NCI-H1417 treated with DMSO at 0.1 percent for 48 hours (cell line): ENCODE measurements around the gene CAPN11.
"Not testable (repeated sequence)": the region's sequence is repeated elsewhere in the genome, so short reads cannot be mapped to it uniquely, and the experiment has no call there.

Experiments used
- DNase-seq: peaks from one replicate; lab custom pipeline; 2025; lab: John Stamatoyannopoulos, UW

Gene CAPN11

DNA sequence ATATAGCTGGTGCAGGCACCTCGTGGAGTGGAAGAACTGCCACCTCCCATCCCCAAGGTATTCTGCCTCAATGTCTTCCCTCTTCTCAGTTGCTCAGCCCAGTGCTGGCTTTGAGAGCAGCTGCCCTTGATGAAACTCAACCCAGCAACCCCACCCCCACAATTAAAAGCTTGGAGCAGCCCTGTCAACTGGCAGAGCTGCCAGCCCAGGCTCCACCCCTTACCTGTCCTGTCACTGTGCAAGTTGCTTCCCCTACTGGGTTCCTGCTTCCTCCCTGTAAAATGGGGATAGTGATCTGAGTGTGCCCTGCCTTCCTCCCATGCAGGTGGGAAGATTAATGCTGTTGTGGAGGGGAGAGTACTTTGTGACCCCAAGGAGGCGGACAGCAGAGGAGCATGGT, 26.7 kb upstream of the CAPN11 start:
- no peak for DNase-seq

DNA sequence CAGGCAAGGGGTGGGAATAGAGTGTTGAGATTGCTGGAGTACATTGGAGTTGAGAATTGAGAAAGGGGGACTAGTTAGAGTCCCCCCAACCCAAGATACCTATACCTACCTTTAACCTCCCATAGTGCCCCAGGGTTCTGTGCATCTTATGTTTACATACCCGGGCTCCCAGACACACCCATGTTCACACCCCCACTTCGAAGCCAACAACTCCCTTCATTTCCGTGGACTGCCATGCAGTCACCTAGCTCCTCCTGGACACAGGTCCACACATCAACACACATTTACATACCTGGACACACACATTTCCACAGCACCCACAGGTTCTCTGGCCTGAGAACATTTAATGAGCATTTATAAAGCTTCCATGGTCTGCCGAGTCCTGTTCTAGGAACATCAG, 26.1 kb upstream of the CAPN11 start:
- no peak for DNase-seq

DNA sequence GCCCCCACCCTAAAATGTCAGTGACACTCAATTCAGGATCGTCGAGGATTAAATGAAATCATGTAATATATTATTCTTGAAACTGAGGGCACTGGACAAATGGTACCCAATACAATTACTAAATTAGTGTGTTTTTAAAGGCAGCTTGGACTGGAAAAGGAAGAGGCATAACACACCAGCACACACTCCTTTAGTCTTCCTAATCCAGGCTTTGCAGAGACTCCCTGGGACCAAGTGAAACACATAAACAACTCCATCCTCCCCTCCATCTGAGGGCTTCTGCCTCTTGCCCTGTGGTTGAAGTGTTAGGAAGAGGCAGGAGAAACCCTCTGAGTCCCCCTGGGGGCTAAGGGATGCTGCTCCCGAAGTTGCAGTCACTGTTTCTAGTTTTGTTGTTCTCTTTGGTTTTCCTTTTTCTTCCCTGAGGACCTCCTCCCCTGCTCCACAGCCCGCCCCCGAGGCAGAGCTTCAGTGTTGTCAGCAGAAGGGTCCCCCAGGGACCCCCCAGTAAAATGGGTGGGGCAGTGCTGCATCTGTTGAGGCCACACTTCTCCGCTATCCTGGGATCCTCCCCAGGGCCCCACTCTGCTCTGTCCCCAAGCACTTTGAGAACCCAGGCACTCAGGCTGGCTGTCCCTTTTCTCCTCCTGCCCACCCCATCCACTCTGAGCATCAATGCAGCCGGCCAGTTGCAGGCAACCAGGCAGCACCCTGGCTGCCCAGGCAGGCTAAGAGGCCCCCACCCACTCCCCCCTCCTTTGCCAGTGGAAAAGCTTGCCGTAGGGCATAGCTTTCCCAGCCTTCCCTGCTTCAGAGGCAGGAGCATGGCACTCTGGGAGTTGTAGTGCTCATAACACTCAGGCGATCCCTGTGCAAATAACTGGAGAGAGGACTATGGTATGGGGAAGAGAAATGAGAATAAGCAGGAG, 25.4 kb upstream of the CAPN11 start:
- no peak for DNase-seq

DNA sequence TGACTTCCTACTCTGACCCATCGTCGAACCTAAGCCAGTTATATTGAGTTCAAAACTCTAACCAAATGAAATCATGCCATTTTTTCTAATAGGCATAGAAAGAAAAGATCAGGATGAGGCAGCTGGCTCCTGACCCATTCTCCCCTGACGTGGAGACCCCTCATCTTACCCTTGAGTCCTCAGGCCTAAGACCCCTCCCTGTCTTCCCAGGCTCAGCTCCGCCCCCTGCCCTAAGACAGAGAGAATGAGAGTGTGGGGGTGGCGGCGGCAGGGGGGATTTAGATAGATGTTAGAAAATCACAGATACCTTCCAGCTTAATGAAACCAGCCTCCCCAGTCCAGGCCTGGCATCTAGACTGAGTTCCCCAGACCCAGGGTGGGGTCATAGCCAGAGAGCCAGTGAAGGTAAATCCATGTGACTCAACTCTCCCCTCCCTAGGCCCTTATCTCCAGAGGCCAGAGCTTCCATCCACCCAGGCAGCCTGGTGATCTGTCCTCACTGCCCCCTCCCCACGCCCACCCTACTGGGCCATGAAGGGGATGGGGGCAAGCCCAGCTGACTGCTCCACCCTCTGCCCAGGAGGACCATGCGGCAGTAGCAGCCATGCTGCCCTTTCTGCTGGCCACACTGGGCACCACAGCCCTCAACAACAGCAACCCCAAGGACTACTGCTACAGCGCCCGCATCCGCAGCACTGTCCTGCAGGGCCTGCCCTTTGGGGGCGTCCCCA, 24.5 kb upstream of the CAPN11 start:
- no peak for DNase-seq

DNA sequence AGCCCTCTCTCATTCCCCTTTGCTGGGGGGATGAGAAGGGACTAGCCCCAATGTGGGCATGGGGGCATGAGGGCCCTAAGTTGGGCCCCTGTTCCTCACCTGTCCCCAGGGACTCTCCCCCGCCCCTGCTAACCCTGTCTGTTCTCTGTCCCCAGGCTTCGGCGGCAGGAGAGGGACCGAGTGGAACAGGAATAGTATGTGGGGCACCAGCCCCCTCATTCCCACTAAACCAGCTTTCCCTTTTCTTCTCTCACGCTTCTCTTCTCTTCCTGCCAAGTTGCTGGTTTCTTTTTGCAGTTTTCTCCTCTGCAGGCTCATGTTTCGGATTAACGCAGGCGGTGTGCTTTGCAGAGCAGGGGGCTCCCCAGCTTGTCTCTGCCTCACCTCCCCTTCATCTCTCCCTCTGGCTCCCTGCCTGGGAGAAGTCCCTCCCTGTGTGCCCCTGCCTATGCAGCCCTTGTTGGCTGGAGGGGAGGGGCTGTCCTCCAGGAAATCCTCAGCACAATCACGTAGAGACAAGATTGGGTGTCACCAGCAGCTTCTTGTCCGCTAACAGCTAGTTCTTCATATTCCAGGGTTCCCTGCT, 23.4 kb upstream of the CAPN11 start:
- DNase-seq = no peak

- no peak for DNase-seq
Observed at GRCh38 chr6:44135875-44136274, 22.7 kb upstream of the CAPN11 start.

- no peak for DNase-seq
Observed at GRCh38 chr6:44138717-44139350, 19.8 kb upstream of the CAPN11 start.

DNA sequence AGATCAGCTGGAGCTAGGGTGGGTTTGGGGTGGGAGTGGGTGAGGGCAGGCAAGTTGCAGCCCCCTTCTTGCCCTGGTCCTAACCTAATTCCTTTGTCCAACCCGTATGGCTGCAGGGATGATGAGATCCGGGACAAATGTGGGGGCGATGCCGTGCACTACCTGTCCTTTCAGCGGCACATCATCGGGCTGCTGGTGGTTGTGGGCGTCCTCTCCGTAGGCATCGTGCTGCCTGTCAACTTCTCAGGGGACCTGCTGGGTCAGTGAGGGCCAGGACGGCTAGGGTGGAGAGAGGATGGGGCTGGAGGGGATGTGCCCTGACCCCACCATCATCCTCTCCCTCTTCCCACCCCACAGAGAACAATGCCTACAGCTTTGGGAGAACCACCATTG, 19.3 kb upstream of the CAPN11 start:
- no peak for DNase-seq

- no peak for DNase-seq
Observed at GRCh38 chr6:44142835-44143234, 15.8 kb upstream of the CAPN11 start.

DNA sequence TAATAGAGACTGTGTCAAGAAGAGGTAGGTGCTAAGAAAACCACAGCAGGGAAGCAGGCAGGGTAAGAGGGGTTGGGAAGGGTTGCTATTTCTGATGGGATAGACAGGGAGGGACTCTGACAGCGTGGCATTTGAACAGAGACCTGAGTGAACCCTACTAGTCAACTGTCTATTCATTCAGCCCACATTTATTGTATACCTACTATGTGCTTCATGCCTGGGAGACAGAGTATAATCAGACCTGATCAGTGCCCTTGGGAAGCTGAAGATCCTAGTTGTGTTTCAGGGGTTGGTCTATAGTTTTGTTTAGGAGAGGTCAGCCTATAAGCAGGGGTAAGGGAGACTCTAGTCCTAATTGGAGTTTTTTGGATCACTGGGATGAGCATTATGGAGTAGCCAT, 14.9 kb upstream of the CAPN11 start:
- DNase-seq = no peak

DNA sequence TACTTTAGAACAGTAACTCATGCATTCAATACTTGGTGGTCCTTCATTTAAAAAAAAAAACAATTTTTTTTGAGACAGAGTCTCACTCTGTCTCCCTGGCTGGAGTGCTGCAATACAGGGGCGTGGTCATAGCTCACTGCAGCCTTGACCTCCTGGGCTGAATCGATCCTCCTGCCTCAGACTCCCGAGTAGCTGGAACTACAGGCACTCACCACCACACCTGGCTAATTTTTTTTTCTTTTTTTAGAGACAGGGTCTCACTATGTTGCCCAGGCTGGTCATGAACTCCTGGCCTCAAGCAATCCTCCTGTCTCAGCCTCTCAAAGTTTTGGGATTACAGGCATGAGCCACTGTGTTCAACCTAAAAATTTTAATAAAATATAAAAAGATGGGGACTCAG, 14.1 kb upstream of the CAPN11 start:
- not testable (repeated sequence) for DNase-seq

DNA sequence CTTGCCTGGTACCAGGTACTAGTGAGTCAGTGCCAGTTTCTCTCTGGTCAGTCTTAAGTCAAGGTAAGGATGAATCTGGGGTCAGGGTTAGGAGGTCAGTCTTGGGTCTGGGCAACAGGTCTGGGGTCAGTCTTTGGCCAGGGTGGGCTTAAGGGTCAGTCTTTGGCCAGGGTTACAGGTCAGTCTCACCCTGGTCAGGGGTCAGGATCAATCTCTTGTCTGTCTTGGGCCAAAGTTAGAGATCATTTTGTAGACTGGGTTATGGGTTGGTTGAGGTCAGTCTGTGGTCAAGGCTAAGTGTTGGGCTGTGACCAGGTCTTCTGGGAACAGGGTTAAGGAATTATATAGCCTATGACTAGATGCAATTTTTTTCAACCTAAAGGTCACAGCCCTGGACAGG, 12.8 kb upstream of the CAPN11 start:
- no peak for DNase-seq

- DNase-seq = no peak
Observed at GRCh38 chr6:44146685-44147084, 11.9 kb upstream of the CAPN11 start.

DNA sequence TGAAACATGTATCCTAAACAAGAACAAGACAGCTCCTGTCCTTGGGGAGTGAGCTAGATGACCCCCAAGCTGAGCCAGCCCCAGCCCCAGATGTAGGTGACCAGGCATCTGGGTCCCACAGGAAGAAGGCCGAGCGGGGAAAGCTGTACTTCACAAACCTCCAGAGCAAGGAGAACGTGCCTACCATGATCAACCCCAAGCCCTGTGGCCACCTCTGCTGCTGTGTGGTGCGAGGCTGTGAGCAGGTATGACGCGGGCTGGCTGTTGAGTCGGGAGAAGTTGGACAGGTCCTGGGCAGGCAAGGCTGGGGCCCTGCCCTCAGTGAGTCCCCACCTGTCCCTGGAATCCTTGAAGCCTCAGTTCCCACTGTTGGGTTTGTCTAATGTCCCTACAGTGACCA, 11.4 kb upstream of the CAPN11 start:
- DNase-seq = no peak

- no peak for DNase-seq
Observed at GRCh38 chr6:44148306-44148705, 10.3 kb upstream of the CAPN11 start.

GRCh38 chr6:44149369-44150012, 9.1 kb upstream of the CAPN11 start:
- no peak for DNase-seq

DNA sequence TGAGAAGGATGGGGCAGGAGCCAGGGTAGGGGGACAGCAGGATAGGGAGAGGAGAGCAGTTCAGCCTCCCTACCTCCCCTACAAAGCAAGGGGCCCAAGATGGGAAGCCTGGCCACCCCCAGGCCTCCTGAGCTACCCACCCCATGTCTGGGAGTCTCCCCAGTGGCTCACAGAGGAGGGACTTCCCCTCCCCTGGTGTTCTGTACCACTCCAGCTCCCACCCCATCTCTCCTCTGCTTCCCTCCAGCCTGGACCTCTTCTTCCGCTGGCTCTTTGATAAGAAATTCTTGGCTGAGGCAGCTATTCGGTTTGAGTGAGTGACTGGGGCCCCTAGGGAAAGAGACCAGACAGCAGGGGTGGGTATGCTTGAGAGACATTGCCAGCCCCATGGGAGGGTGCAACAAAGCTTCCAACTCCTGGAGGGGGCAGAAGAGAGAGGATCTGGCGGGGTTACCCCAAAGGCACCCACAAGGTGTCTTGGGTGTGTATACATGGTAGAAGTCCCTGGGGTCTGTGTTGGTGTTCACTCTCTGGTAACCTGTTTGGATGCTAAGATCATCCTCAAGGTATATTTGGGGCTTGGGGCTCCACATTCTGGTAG, 8.2 kb upstream of the CAPN11 start:
- no peak for DNase-seq

DNA sequence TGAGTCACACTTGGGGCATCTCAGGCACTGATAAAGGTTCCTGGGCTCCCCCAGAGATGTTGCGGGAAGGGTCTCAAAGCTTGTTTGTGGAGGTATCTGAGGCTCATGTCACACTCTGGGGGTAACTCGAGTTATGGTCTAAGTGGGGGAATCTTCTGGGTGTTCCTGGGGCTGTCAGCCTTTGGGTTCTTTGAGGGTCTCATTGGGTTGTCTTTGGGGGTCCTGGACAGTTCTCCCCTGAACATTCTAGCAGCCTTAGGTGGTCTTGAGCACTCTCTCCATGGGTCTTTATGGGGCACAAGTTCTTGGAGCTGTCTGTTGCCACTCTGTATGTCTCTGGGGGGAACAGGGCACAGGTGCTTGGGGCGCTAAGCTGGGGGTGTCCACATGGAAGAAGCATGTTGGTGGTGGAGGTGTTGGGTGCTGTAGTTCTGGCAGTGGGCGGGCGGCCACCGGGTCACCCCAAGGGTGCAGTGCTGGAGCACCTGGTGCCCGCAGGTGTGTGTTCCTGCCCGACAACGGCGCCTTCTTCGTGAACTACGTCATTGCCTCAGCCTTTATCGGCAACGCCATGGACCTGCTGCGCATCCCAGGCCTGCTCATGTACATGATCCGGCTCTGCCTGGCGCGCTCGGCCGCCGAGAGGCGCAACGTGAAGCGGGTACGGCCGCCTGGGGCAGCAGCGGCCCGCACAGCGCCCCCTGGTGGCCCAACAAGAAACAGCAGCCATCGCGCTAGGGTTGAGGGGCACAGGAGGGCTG, 7.1 kb upstream of the CAPN11 start:
- DNase-seq = no peak

GRCh38 chr6:44152109-44152461, 6.5 kb upstream of the CAPN11 start:
- DNase-seq = no peak

GRCh38 chr6:44152533-44152932, 6.1 kb upstream of the CAPN11 start:
- DNase-seq = no peak

DNA sequence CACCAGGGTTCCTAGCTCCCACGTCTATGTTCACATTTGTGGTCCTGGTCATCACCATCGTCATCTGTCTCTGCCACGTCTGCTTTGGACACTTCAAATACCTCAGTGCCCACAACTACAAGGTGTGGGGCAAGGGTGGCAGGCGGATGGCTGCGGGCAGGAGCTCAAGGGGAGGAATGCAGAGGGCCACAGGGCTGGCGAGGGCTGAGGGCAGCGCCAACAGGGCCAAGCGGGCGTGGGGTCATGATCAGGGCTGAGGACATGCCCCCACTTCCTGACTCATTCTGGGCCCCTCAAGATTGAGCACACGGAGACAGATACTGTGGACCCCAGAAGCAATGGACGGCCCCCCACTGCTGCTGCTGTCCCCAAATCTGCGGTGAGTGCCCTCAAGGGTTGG, 4.6 kb upstream of the CAPN11 start:
- DNase-seq = no peak
